Suprapubic skin (tissue), 4 donors: ENCODE data around the gene SPAG16. TPM values are rescaled to one million over a fixed set of nuclear protein-coding genes. Genes with fewer than 3 reads are reported as not detected.

ENCODE experiments used
- DNase-seq, 2 donors: peaks; one replicate each; pipeline ENCODE4 v3.0.0-alpha.2; 2019; ENCODE audit warnings: low spot score in 2 of 2
- H3K27ac ChIP-seq: fragments of 200-600 bp; sonication (generic); one replicate; pipeline ENCODE4 v1.5.1; 2019
- H3K27me3 ChIP-seq: fragments of 200-600 bp; sonication (generic); one replicate; pipeline ENCODE4 v1.5.1; 2019
- H3K36me3 ChIP-seq: fragments of 200-600 bp; sonication (generic); one replicate; pipeline ENCODE4 v1.5.1; 2019
- H3K4me1 ChIP-seq: fragments of 200-600 bp; sonication (generic); one replicate; pipeline ENCODE4 v1.5.1; 2019
- H3K4me3 ChIP-seq: fragments of 200-600 bp; sonication (generic); one replicate; pipeline ENCODE4 v1.5.1; 2019; ENCODE audit warnings: mild to moderate bottlenecking
- H3K9me3 ChIP-seq: fragments of 200-600 bp; sonication (generic); one replicate; pipeline ENCODE4 v1.5.1; 2019
- EP300 ChIP-seq: sonication (generic); formaldehyde crosslinking; IDR thresholded peaks from one replicate; pipeline ENCODE4 v1.6.1; 2017; ENCODE audit warnings: antibody characterized with exemption
- POLR2A ChIP-seq, 2 donors: fragments of 450-650 bp; IDR thresholded peaks; one replicate each; pipeline ENCODE4 v1.6.1; 2017; ENCODE audit warnings: antibody characterized with exemption in 2 of 2, mild to moderate bottlenecking in 2 of 2, moderate library complexity in 2 of 2
- POLR2AphosphoS5 ChIP-seq, 3 donors: sonication (generic); formaldehyde crosslinking; IDR thresholded peaks; one replicate each; pipeline ENCODE4 v1.6.1; 2017; ENCODE audit warnings: antibody characterized with exemption in 3 of 3
- WGBS: methylation state at CpG from one replicate; pipeline ENCODE4 v1.1.5; 2018; 5-methylcytosine and 5-hydroxymethylcytosine counted together
- total RNA-seq, 4 donors: library from RNA; depleted of rRNA; stranded (reverse); fragments of >200 nt; gene quantifications; one replicate each; pipeline ENCODE4 v1.1.0, GENCODE V29; 2016
- TF ChIP-seq, protein P1 (sequence below), 2 donors: fragments of 200-600 bp in 1 of 2; fragments of 450-650 bp in 1 of 2; sonication (generic) in 1 of 2; IDR thresholded peaks; one replicate each; pipeline ENCODE4 v1.5.1; 2016 to 2019; ENCODE audit warnings: antibody characterized with exemption in 2 of 2, mild to moderate bottlenecking in 1 of 2, moderate library complexity in 1 of 2

The SPAG16 gene
- total RNA-seq, 4 donors from 2014 or later: 17.5 to 31.4 (median 22.0) TPM

- H3K36me3 ChIP-seq: no peaks in the 10 kb centered on the region
Observed at GRCh38 chr2:213792045-213792444, 507.8 kb downstream of the SPAG16 start.

GRCh38 chr2:213806125-213806726, 522.0 kb downstream of the SPAG16 start:
- no peaks in the 10 kb centered on the region for H3K36me3 ChIP-seq
- WGBS: 27% methylated on average over 1 of the region's 1 CpG
- no peak for DNase-seq

More at GRCh38 chr2:213792045-213792444, 507.8 kb downstream of the SPAG16 start:
- DNase-seq: no peak
- Histone ChIP-seq H3K4me1 (no peaks in the 10 kb centered on the region), H3K9me3 (no peaks in the 10 kb centered on the region), H3K4me3 (no peak overlapping the region), H3K27me3 (no peaks in the 10 kb centered on the region), H3K27ac (no peak overlapping the region)
- TF ChIP-seq POLR2A (IDR thresholded peaks at IDR 0.05): no peak
- TF ChIP-seq EP300: no peak
- TF ChIP-seq POLR2AphosphoS5 (IDR thresholded peaks at IDR 0.05): no peak
- 95% methylated on average over 3 of the region's 3 CpGs for WGBS

DNA sequence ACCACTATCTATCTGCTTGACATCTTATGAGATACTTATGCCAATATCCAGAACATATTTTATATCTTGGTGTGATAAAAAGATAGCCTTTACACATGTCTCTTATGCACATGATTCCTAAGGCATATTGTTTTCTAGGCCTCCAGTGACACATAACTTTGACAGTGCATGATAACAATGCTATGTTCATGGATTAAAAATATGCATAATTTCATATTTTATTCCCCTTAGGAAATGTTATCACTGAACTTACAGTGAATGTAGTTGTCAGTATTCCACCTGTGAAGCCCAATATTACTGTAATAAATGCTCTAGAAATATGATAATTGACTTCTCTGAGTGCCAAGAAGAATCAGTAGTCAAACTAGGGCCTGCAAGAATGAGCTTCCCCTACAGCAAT, 532.3 kb downstream of the SPAG16 start:
- DNase-seq: no peak
- H3K27me3 ChIP-seq: no peaks in the 10 kb centered on the region
- no peaks in the 10 kb centered on the region for H3K36me3 ChIP-seq
- TF ChIP-seq, protein P1, sequence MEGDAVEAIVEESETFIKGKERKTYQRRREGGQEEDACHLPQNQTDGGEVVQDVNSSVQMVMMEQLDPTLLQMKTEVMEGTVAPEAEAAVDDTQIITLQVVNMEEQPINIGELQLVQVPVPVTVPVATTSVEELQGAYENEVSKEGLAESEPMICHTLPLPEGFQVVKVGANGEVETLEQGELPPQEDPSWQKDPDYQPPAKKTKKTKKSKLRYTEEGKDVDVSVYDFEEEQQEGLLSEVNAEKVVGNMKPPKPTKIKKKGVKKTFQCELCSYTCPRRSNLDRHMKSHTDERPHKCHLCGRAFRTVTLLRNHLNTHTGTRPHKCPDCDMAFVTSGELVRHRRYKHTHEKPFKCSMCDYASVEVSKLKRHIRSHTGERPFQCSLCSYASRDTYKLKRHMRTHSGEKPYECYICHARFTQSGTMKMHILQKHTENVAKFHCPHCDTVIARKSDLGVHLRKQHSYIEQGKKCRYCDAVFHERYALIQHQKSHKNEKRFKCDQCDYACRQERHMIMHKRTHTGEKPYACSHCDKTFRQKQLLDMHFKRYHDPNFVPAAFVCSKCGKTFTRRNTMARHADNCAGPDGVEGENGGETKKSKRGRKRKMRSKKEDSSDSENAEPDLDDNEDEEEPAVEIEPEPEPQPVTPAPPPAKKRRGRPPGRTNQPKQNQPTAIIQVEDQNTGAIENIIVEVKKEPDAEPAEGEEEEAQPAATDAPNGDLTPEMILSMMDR (IDR thresholded peaks at IDR 0.05): no peak
- TF ChIP-seq EP300 (no peak), POLR2A (IDR thresholded peaks at IDR 0.05) (no peak), POLR2AphosphoS5 (IDR thresholded peaks at IDR 0.05) (no peak)
- no peak overlapping the region for H3K4me3 ChIP-seq
- no peaks in the 10 kb centered on the region for H3K4me1 ChIP-seq
- H3K9me3 ChIP-seq: no peaks in the 10 kb centered on the region
- H3K27ac ChIP-seq: no peak overlapping the region

More at GRCh38 chr2:213806125-213806726, 522.0 kb downstream of the SPAG16 start:
- H3K4me1 ChIP-seq: no peaks in the 10 kb centered on the region
- no peak overlapping the region for H3K4me3 ChIP-seq
- TF ChIP-seq POLR2AphosphoS5 (IDR thresholded peaks at IDR 0.05) (no peak), POLR2A (IDR thresholded peaks at IDR 0.05) (no peak), EP300 (no peak)
- TF ChIP-seq, protein P1 (IDR thresholded peaks at IDR 0.05): no peak
- H3K27ac ChIP-seq: no peak overlapping the region
- H3K9me3 ChIP-seq: no peaks in the 10 kb centered on the region
- H3K27me3 ChIP-seq: no peaks in the 10 kb centered on the region

DNA sequence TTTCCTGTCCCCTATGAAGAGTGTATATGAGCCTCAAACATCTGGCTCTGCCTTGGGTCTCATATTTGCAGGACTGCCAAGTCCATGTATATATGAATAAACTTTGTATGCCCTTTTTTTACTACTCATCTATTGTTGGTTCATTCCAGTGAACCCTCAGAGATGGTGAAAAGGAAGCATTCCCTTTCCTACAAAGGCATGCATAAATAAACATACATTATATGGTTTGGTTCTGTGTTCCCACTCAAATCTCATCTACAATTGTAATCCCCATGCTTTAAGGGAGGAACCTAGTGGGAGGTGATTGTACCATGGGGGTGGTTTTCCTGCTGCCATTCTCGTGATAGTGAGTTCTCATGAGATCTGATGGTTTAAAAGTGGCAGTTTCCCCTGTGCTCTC, 534.2 kb downstream of the SPAG16 start:
- H3K36me3 ChIP-seq: no peaks in the 10 kb centered on the region
- 50% methylated on average over 1 of the region's 1 CpG for WGBS

DNA sequence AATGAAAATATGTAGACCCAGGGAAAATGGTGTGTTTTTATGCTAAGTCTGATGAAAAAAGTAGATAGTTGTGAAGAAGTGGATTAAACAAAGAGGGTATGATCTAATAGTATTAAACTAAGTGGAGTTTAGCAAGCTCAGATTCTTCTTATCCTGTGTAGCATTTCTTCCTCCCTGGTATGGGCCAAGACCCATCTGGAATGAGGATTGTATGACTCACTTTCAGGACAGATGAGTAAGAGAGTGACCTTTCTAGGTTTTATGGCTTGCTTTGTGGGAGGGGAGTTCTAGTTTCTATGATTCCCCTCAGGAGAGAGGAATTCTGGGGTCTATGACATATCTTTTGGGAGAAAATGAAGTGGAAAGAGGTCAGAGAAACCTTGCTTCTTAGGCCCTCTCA, 550.1 kb downstream of the SPAG16 start:
- Histone ChIP-seq H3K36me3 (no peaks in the 10 kb centered on the region), H3K9me3 (peaks cover 4% of the 10 kb centered on the region), H3K4me3 (no peak overlapping the region), H3K4me1 (no peaks in the 10 kb centered on the region), H3K27me3 (no peaks in the 10 kb centered on the region), H3K27ac (peak overlapping the region; percentile 73)
- DNase-seq: no peak
- TF ChIP-seq, protein P1 (IDR thresholded peaks at IDR 0.05): no peak
- TF ChIP-seq POLR2AphosphoS5 (IDR thresholded peaks at IDR 0.05): no peak
- no peak for TF ChIP-seq EP300
- no peak for TF ChIP-seq POLR2A (IDR thresholded peaks at IDR 0.05)

More for the DNA sequence above, 534.2 kb downstream of the SPAG16 start:
- Histone ChIP-seq H3K4me3 (no peak overlapping the region), H3K9me3 (peaks cover 5% of the 10 kb centered on the region), H3K27ac (no peak overlapping the region), H3K4me1 (no peaks in the 10 kb centered on the region), H3K27me3 (no peaks in the 10 kb centered on the region)
- TF ChIP-seq POLR2AphosphoS5 (IDR thresholded peaks at IDR 0.05): no peak
- TF ChIP-seq, protein P1 (IDR thresholded peaks at IDR 0.05): no peak
- DNase-seq: no peak

GRCh38 chr2:213834746-213835145, 550.5 kb downstream of the SPAG16 start:
- H3K27ac ChIP-seq: peak overlapping the region; percentile 73
- peaks cover under 1% of the 10 kb centered on the region for H3K9me3 ChIP-seq
- H3K4me1 ChIP-seq: no peaks in the 10 kb centered on the region
- no peaks in the 10 kb centered on the region for H3K27me3 ChIP-seq
- H3K36me3 ChIP-seq: no peaks in the 10 kb centered on the region
- no peak overlapping the region for H3K4me3 ChIP-seq
- DNase-seq: no peak
- TF ChIP-seq POLR2A (IDR thresholded peaks at IDR 0.05): no peak
- no peak for TF ChIP-seq POLR2AphosphoS5 (IDR thresholded peaks at IDR 0.05)
- TF ChIP-seq, protein P1 (IDR thresholded peaks at IDR 0.05): no peak
- TF ChIP-seq EP300: no peak
- 46% methylated on average over 1 of the region's 1 CpG for WGBS
